Neural cell (in vitro differentiated cells): Measurements from ENCODE around the gene TRIM46. TPM values are rescaled to one million over a fixed set of nuclear protein-coding genes. Genes with fewer than 3 reads are reported as not detected.

Source experiments
- H2AFZ ChIP-seq: fragments of 200-600, 300-800 bp; sonication (generic), shearing (Covaris generic); 2 replicates; pipeline ENCODE4 v1.6.0; 2014; ENCODE audit warnings: low read depth, mild to moderate bottlenecking, antibody characterized with exemption, low read length, moderate library complexity
- H3F3A ChIP-seq: fragments of 200-600 bp; shearing (Covaris generic); 2 replicates; pipeline ENCODE4 v1.6.1; 2016; ENCODE audit warnings: mild to moderate bottlenecking, moderate library complexity, mixed read lengths, antibody characterized with exemption, low read length; ENCODE audit not compliant: insufficient read depth, poor library complexity, severe bottlenecking
- H3K27ac ChIP-seq: fragments of 200-600, 300-800 bp; sonication (generic), shearing (Covaris generic); 2 replicates; pipeline ENCODE4 v1.5.1; 2014; ENCODE audit warnings: mild to moderate bottlenecking, low read length, moderate library complexity
- H3K27me3 ChIP-seq: fragments of 300-800, 200-600 bp; sonication (generic), shearing (Covaris generic); 2 replicates; pipeline ENCODE4 v1.6.0; 2014; ENCODE audit warnings: mild to moderate bottlenecking, low read depth, low read length, moderate library complexity; ENCODE audit not compliant: insufficient read depth
- H3K36me3 ChIP-seq: fragments of 300-800, 200-600 bp; sonication (generic), shearing (Covaris generic); 2 replicates; pipeline ENCODE4 v1.5.1; 2014; ENCODE audit warnings: mild to moderate bottlenecking, antibody characterized with exemption, low read length, moderate library complexity; ENCODE audit not compliant: insufficient read depth
- H3K4me2 ChIP-seq: fragments of 300-800, 200-600 bp; sonication (generic), shearing (Covaris generic); 2 replicates; pipeline ENCODE4 v1.6.0; 2014; ENCODE audit warnings: mild to moderate bottlenecking, low read length
- H3K4me3 ChIP-seq: fragments of 300-800, 200-600 bp; sonication (generic), shearing (Covaris generic); 2 replicates; pipeline ENCODE4 v1.5.1; 2014; ENCODE audit warnings: mild to moderate bottlenecking, low read length, moderate library complexity
- H3K79me2 ChIP-seq: fragments of 200-600 bp; shearing (Covaris generic); replicated peaks from 2 replicates; pipeline ENCODE4 v1.6.0; 2014; ENCODE audit warnings: mild to moderate bottlenecking, low read length, moderate library complexity; ENCODE audit not compliant: insufficient read depth
- H3K9ac ChIP-seq: fragments of 300-800, 200-600 bp; sonication (generic), shearing (Covaris generic); 2 replicates; pipeline ENCODE4 v1.6.1; 2016; ENCODE audit warnings: mild to moderate bottlenecking, low read length, mixed read lengths
- H3K9me2 ChIP-seq: fragments of 200-600 bp; shearing (Covaris generic); 2 replicates; pipeline ENCODE4 v1.6.1; 2016; ENCODE audit warnings: mild to moderate bottlenecking, low read length, mixed read lengths; ENCODE audit not compliant: insufficient read depth
- H3K9me3 ChIP-seq: fragments of 200-600, 300-800 bp; sonication (generic), shearing (Covaris generic); 2 replicates; pipeline ENCODE4 v1.6.1; 2016; ENCODE audit warnings: mild to moderate bottlenecking, mixed run types, low read length, moderate library complexity, mixed read lengths
- H4K20me1 ChIP-seq: fragments of 200-600 bp; shearing (Covaris generic); 2 replicates; pipeline ENCODE4 v1.6.1; 2016; ENCODE audit warnings: mild to moderate bottlenecking, mixed run types; ENCODE audit not compliant: insufficient read depth
- EP300 ChIP-seq: fragments of 450-650 bp; conservative IDR thresholded peaks from 2 replicates; pipeline ENCODE4 v1.6.1; 2014; ENCODE audit warnings: antibody characterized with exemption, mild to moderate bottlenecking, moderate library complexity; ENCODE audit not compliant: poor library complexity, severe bottlenecking
- EZH2 ChIP-seq: fragments of 200-600, 300-800 bp; shearing (Covaris generic), sonication (generic); IDR thresholded peaks from 2 replicates; pipeline ENCODE4 v1.6.1; 2014; ENCODE audit warnings: antibody characterized with exemption, low read length, borderline replicate concordance, mild to moderate bottlenecking; ENCODE audit not compliant: insufficient read depth, poor library complexity, severe bottlenecking
- MXI1 ChIP-seq: fragments of 450-650 bp; conservative IDR thresholded peaks from 2 replicates; pipeline ENCODE4 v1.6.1; 2014; ENCODE audit warnings: antibody characterized with exemption, mild to moderate bottlenecking; ENCODE audit not compliant: poor library complexity, severe bottlenecking
- POLR2AphosphoS5 ChIP-seq: IDR thresholded peaks from 2 replicates; pipeline ENCODE4 v1.6.1; 2012
- RAD21 ChIP-seq: fragments of 450-650 bp; conservative IDR thresholded peaks from 2 replicates; pipeline ENCODE4 v1.6.1; 2014; ENCODE audit warnings: antibody characterized with exemption, mild to moderate bottlenecking, moderate library complexity
- SMC3 ChIP-seq: fragments of 450-650 bp; conservative IDR thresholded peaks from 2 replicates; pipeline ENCODE4 v1.6.1; 2014; ENCODE audit warnings: antibody characterized with exemption, mild to moderate bottlenecking, moderate library complexity; ENCODE audit not compliant: poor library complexity
- TAF1 ChIP-seq: IDR thresholded peaks from 2 replicates; pipeline ENCODE4 v1.6.1; 2012; ENCODE audit warnings: low read depth
- polyA plus RNA-seq: library from polyadenylated mRNA; depleted of rRNA; stranded (reverse); fragments of >200 nt; gene quantifications from 2 replicates; pipeline ENCODE4 v1.2.3, GENCODE V29; 2014
- TF ChIP-seq, protein P1 (sequence below): IDR thresholded peaks from 2 replicates; pipeline ENCODE4 v1.6.1; 2012; ENCODE audit warnings: borderline replicate concordance
- TF ChIP-seq, protein P2 (sequence below): fragments of 450-650 bp; IDR thresholded peaks from 2 replicates; pipeline ENCODE4 v1.5.1; 2014; ENCODE audit warnings: antibody characterized with exemption, mild to moderate bottlenecking, moderate library complexity; ENCODE audit not compliant: poor library complexity, severe bottlenecking

The TRIM46 gene
- polyA plus RNA-seq, 1 donor from 2014 or later, result 31.5 TPM

DNA sequence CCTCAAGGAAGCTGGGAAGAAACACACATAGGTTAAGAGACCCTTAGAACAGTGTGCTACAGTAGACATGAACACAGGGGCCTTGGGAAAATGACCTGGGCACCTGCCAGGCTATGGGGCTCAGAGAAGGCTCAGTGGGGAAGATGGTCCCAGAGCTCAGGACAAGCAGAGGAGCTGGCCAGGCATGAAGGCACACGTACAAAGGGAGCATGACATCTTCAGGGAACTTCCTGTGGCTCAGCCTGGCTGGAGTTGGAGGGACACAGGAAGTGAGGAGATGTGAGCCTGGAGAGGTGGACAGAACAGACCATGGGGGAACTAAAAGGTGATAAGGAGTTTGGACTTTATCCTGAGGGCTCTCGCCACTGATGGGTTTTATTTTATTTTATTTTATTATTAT is 41.8 kb upstream of the TRIM46 start:
- no peaks in the 10 kb centered on the region for H3K9me3 ChIP-seq
- no peak overlapping the region for H2AFZ ChIP-seq
- no peak overlapping the region for H3K27ac ChIP-seq
- no peak overlapping the region for H3K4me3 ChIP-seq
- no peaks in the 10 kb centered on the region for H4K20me1 ChIP-seq
- no peaks in the 10 kb centered on the region for H3K79me2 ChIP-seq
- no peak overlapping the region for H3K9ac ChIP-seq
- no peak for TF ChIP-seq RAD21
- no peak for TF ChIP-seq TAF1
- TF ChIP-seq MXI1, result no peak
- TF ChIP-seq EP300, result no peak
- no peak for TF ChIP-seq EZH2
- TF ChIP-seq, protein P1, sequence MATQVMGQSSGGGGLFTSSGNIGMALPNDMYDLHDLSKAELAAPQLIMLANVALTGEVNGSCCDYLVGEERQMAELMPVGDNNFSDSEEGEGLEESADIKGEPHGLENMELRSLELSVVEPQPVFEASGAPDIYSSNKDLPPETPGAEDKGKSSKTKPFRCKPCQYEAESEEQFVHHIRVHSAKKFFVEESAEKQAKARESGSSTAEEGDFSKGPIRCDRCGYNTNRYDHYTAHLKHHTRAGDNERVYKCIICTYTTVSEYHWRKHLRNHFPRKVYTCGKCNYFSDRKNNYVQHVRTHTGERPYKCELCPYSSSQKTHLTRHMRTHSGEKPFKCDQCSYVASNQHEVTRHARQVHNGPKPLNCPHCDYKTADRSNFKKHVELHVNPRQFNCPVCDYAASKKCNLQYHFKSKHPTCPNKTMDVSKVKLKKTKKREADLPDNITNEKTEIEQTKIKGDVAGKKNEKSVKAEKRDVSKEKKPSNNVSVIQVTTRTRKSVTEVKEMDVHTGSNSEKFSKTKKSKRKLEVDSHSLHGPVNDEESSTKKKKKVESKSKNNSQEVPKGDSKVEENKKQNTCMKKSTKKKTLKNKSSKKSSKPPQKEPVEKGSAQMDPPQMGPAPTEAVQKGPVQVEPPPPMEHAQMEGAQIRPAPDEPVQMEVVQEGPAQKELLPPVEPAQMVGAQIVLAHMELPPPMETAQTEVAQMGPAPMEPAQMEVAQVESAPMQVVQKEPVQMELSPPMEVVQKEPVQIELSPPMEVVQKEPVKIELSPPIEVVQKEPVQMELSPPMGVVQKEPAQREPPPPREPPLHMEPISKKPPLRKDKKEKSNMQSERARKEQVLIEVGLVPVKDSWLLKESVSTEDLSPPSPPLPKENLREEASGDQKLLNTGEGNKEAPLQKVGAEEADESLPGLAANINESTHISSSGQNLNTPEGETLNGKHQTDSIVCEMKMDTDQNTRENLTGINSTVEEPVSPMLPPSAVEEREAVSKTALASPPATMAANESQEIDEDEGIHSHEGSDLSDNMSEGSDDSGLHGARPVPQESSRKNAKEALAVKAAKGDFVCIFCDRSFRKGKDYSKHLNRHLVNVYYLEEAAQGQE, result no peak
- TF ChIP-seq SMC3, result no peak
- no peak for TF ChIP-seq POLR2AphosphoS5
- TF ChIP-seq, protein P2, sequence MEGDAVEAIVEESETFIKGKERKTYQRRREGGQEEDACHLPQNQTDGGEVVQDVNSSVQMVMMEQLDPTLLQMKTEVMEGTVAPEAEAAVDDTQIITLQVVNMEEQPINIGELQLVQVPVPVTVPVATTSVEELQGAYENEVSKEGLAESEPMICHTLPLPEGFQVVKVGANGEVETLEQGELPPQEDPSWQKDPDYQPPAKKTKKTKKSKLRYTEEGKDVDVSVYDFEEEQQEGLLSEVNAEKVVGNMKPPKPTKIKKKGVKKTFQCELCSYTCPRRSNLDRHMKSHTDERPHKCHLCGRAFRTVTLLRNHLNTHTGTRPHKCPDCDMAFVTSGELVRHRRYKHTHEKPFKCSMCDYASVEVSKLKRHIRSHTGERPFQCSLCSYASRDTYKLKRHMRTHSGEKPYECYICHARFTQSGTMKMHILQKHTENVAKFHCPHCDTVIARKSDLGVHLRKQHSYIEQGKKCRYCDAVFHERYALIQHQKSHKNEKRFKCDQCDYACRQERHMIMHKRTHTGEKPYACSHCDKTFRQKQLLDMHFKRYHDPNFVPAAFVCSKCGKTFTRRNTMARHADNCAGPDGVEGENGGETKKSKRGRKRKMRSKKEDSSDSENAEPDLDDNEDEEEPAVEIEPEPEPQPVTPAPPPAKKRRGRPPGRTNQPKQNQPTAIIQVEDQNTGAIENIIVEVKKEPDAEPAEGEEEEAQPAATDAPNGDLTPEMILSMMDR, result no peak
- no peak overlapping the region for H3K4me2 ChIP-seq
- peaks cover 2% of the 10 kb centered on the region for H3F3A ChIP-seq
- peaks cover 22% of the 10 kb centered on the region for H3K27me3 ChIP-seq
- no peaks in the 10 kb centered on the region for H3K9me2 ChIP-seq
- H3K36me3 ChIP-seq, result no peaks in the 10 kb centered on the region

DNA sequence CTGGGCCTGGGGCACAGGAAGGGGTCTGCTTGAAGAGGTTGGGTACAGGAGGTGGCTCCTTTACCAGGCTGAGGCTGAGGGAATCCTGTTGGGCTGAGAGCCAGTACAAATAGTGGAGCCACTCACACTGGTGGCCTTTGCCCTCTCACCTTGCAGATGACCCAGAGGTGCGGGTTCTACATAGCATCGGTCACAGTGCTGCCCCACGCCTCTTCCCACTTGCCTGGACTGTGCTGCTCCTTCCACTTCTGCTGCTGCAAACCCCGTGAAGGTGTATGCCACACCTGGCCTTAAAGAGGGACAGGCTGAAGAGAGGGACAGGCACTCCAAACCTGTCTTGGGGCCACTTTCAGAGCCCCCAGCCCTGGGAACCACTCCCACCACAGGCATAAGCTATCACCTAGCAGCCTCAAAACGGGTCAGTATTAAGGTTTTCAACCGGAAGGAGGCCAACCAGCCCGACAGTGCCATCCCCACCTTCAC is 39.8 kb upstream of the TRIM46 start:
- H3K27ac ChIP-seq, result no peak overlapping the region
- TF ChIP-seq, protein P2, result no peak
- TF ChIP-seq POLR2AphosphoS5 (no peak), MXI1 (no peak), EP300 (no peak), RAD21 (no peak), EZH2 (no peak), TAF1 (no peak)
- no peaks in the 10 kb centered on the region for H3K36me3 ChIP-seq
- H3K4me2 ChIP-seq, result no peak overlapping the region
- no peak overlapping the region for H3K4me3 ChIP-seq
- H3K27me3 ChIP-seq, result peaks cover 2% of the 10 kb centered on the region
- no peaks in the 10 kb centered on the region for H4K20me1 ChIP-seq
- no peak overlapping the region for H3K9ac ChIP-seq
- no peaks in the 10 kb centered on the region for H3K9me2 ChIP-seq
- H2AFZ ChIP-seq, result no peak overlapping the region
- no peaks in the 10 kb centered on the region for H3F3A ChIP-seq
- H3K9me3 ChIP-seq, result no peaks in the 10 kb centered on the region
- H3K79me2 ChIP-seq, result peaks cover 5% of the 10 kb centered on the region
